ENCODE measurements around the gene CDC42EP4.
"Not testable (repeated sequence)": the region's sequence is repeated elsewhere in the genome, so short reads cannot be mapped to it uniquely, and the experiment has no call there.

The CDC42EP4 gene

DNA sequence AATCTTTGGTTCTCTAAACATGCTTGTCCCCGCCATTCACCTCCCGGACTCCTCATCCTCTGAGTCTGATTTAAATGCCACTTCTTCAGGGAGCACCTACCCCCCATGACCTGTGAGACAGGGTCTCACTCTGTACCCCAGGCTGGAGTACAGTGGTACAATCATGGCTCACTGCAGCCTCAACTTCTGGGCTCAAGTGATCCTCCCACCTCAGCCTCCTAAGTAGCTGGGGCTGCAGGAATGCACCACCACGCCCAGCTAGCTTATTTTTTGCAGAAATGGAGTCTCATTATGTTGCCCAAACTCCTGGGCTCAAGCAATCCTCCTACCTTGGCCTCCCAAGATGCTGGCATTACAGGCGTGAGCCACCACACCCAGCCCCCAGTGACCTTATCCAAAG is 37.3 kb downstream of the CDC42EP4 start:
- DNase-seq, result peak; percentile 35

DNA sequence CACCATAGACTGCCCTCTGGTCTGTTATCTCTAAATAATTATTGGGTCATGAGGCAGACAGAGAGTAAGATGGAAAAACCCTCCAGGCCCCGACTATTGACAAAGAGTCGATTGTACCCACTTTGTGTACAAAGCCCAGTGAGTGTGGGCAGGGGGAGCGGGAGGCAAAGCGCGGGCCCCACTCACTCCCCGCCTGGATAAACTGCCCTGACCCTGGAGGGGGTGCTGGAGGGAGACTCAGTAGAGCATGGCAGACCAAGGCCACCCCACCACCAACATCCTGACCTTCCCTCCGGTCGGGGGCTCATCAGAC is 38.9 kb downstream of the CDC42EP4 start:
- DNase-seq, result peak; percentile 64

DNA sequence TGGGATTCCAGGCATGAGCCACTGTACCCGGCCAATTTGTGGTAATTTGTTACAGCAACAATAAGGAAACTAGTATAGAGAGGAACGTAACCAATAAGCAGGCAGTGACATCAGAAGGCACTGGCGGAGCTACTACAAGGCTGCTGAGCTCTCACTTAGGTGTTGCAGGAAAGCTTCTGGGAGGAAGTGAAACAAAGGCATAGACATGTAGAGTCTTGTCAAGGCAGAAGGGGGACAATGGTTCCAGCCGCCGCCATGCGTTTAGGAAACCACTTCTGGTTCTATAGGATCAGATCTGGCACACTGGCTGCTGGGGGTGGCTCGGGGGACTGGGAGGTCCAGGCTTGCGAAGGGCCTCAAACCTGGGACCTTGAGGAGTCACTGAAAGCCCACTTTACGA is 40.7 kb downstream of the CDC42EP4 start:
- DNase-seq, result no peak

DNA sequence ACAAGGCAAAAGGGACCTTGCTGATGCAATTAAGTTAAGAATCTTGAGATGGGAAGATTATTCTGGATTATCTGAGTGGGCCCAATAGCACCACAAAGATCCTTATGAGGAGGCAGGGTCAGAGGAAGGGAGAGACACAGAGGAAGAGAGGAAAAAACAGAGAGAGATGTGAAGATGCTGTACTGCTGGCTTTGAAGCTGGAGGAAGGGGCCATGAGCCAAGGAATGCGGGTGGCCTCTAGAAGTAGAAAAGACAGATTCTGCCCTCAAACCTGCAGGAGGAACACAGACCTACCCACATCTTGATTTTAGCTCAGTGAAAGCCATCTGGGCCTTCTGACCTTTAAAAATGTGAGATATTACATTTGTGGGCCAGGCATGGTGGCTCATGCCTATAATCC is 42.0 kb downstream of the CDC42EP4 start:
- DNase-seq, result no peak

DNA sequence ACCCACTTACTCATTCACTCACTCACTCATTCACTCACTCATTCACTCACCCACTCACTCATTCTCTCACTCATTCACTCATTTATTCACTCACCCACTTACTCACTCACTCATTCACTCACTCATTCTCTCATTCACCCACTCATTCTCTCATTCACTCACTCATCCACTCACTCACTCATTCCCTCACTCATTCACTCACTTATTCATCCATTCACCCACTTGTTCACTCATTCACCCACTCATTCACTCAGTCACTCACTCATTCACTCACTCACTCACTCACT is 42.5 kb downstream of the CDC42EP4 start:
- no peak for DNase-seq

DNA sequence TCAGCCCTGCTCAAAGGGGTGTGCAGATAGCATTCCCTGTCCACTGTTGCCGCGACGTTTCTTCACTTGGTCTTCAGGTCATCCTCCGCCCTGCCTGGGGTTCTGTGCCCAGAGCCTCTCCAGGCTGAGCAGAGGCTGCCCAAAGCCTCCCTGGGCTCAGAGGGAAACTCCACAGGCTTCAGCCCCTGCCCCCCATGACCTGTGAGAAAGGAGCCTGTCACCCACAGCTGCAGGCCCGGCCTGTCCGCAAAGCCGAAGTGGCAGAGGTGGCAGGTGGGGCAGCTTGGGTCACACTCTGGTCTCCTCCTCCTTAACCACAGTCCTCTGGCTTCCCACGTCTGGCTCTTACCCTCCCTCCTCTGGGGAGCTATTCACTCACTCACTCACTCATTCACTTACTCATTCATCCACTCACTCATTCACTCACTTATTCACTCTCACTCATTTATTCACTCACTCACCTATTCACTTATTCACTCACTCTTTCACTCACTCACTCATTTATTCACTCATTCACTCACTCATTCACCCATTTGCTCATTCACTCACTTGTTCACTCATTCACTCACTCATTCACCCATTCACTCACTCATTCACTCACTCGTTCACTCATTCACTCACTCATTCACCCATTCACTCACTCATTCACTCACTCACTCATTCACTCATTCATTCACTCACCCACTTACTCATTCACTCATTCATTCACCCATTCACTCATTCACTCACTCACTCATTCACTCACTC is 43.0 kb downstream of the CDC42EP4 start:
- DNase-seq, result no peak

DNA sequence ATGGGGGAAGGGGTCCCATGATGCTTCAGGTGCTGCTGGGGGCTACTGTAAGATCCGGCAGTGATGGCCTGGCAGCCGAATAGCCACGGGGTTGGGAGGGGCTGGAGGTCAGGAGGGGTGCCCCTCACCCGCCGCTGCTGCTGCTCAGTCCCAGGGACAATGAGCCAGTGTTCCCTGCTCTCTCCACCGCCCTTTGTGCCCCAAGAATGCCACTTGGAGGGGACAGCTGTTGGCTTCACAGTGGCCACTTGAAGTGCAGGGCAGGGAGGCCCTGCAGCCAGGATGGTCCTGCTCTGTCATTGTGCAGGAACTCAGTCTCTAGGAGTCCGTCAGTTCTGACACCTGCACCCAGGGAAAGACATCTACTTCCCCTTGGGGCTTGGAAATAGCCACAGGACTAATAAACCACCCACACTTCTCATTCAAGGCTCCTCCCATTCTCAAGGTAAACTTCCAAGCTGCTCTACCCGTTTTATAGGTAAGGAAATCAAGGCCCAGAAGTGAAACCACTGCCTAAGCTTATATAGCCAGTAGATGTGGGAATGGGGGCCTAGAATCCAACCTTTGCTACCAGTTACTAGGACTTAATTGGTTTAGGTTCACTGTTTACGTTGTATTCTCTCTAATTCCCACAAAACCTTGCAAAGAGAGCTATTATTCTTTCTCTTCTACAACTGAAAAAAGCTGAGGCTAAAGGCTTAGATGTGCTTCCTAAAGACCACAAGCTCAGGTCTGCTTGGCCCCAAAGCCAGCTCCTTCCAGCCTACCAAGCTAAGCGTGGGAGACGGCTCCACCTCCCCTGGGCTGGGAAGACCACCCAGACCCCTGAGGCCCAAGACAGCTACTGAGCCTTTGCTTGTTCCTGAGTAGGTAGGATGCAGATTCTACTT is 43.9 kb downstream of the CDC42EP4 start:
- DNase-seq, result no peak

DNA sequence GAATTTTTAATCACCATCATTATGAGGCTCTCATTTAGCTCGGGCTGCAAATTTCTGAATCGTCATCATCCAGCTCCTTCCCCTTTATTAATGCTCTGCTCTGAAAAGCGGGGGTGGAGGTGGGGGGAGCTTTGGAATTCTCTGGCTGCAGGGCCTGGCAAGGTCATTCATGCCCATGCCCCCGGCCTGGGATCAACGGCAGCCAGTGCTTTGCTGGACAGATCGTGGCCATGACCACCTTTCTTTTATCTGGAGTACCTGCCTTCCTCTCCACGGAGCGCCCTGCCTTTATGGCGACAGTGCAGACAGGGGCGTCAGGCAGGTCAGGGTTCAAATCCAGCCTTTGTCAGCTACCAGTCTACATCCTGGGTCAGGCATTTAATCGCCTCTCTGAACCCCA is 45.0 kb downstream of the CDC42EP4 start:
- DNase-seq, result no peak

DNA sequence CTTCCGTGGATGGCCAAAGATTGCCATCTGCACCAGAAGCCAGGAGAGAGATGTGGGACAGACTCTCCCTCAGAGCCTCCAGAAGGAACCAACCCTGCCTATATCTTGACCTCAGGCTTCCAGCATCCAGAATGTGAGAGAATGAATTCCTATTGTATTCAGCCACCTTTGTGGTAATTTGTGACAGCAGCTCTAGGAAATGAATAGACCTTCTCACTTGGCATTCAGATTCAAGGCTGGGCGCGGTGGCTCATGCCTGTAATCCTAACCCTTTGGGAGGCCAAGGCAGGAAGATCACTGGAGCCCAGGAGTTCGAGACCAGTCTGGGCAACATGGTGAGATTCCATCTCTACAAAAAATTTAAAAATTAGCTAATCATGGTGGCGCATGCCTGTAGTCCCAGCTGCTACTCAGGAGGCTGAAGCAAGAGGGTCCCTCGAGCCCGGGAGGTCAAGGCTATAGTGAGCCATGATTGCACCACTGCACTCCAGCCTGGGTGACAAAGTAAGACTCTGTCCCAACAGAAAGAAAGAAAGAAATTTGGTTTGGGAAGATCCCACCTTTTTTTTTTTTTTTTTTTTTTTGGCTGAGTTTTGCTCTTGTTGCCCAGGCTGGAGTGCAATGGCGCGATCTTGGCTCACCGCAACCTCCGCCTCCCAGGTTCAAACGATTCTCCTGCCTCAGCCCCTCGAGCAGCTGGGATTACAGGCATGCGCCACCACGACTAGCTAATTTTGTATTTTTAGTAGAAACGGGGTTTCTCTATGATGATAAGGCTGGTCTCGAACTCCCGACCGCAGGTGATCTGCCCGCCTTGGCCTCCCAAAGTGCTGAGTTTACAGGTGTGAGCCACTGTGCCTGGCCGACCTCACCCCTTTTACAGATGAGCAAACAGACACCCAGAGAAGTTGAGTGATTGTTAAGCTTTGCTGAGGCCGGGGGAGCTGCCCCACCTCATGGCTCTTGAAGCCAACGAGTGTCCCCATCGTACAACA is 45.9 kb downstream of the CDC42EP4 start:
- no peak for DNase-seq

DNA sequence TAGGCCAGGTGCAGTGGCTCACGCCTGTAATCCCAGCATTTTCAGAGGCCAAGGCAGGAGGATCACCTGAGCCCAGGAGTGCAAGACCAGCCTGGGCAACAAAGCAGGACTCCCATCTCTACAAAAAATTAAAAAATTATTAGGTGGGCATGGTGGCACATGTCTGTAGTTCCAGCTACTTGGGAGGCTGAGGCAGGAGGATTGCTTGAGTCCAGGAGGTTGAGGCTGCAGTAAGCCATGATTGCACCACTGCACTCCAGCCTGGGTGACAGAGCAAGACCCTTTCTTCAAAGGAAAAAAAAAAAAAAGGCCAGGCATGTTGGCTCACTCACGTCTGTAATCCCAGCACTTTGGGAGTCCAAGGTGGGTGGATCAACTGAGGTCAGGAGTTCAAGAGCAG is 47.4 kb downstream of the CDC42EP4 start:
- DNase-seq, result not testable (repeated sequence)

DNA sequence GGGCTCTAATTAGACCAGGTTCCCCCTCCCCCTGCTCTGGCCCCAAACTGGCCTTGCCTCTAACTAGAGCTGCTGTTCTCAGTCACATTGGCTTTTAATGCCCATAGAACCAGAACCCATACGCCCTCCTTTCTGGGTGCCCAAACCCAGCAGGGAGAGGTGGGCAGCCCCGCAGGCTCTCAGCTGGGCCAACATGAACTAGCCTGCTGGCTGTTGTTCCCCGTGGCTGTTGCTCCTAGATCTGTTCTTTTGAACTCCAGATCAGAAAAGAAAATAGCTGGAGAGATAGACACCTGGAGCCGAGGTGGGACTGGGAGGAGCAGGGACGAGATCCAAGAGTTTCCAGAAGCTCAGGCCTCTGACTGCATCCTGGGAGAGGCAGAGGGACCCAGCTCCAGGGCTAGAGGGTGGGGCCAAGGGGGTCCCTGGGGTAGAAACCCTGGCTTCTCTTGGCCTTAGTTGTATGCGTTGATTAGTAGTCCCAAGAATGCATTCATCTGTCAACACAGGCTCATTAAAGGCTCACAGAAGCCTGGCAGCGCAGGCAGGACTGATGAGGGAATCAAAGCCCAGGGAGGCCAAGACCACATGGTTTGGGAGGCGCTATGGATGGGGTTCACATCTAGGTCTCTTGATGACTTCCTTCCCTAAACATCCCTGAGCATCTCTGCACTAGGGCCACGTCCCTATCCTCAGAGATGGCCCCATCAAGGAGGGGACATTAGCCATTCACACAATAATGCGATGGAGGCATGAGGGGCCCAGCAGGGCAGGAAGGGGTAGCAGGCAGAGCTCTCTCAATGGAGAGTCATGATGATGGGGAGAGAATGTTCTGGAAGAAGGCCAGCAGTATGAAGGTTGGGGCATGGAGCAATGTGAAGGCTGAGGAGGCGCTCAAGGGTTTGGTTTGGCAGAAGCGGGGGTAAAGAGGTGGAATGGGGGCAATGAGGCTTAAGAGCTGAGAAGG is 48.8 kb downstream of the CDC42EP4 start:
- peak; percentile 76 for DNase-seq

DNA sequence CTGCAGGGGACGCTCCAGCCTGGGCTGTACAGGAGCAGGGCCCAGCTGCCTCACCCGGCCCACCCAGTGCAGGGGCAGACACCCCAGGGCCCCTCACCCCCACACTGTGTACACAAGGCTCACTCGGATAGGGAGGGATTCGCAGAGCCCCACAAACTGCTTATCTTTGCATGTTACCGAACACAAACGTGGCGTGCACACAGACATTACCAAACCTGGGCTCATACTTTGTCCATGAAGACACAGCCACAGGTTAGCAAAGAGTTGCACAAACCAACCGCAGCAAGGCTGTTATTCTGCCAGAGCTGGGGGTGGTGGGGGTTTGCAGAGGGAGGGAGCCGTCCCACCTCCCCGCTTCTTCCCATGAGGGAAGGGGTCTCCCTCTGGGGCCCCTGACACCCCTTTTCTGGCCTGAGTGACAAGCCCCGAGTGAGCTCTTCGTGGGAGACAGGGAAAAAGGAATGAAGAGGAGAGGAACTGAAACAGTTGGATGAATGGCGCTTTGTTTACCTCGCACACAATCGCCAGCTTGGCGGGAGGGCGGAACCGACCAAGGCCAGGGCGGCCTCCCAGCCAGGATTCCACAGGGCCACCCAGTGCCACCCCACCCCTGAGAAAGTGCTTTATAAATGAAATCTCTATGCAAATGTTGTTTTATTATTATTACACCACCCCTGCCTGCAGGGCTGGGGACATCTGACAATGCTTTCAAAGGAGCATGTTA is 49.7 kb downstream of the CDC42EP4 start:
- DNase-seq, result no peak

DNA sequence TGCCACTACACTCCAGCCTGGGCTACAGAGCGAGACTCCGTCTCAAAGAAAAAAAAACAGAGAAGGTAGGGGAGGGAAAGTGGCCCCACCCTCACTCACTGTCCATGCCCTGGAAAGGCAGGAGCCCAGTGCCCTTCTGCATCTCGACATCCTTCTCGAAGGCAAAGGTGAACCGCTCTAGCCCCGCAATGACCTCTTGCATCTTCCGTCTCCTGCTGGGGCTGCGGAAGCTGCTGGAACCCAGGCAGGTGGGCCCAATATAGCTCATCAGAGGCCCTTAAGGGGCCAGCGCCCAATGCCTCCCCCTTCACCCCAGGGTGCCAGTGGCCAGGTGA is 50.2 kb downstream of the CDC42EP4 start, which contains the start of gene CPSF4L:
CPSF4L (minus strand) TSS at position 264 of the 335 bp plus-strand sequence; CDS start at position 202, 62 bp downstream.
- no peak for DNase-seq

DNA sequence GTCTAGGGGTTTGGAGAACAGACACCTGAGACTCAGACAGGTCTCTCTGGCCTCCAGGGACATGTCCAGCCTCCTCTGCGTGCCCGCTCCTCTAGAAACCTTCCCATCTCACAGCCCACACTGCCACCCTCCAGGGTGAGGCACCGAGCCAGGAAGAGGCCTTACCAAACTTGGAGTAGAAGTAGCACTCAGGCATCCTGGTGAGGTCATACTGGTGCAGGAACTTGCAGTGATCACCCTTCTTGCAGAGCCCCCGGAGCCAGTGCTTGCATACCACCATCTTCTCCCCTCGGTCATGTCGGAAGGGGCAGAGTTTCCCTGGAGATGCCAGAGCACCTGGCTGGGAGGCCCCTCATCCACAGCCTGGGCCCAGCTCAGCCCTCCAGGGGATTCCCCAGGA is 54.3 kb downstream of the CDC42EP4 start:
- no peak for DNase-seq

DNA sequence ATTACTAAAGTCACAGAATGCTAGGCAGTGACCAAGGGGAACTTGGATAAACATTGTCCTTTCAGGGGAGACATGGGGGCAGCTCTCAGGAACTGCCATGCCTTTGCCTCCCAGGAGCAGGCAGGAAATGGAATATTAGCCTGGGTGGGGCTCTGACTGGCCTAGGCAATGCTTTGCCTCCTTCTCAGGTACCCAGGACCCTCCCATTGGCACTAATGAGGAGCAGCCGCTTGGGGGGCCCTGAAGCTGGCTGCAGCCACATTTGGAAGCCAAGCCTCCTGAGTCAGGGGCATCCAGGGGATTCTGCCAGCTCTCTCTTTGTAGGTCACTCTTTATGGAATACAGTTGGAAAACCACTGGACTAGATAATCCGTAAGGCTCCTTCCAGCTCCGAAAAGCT is 55.6 kb downstream of the CDC42EP4 start:
- DNase-seq, result no peak

DNA sequence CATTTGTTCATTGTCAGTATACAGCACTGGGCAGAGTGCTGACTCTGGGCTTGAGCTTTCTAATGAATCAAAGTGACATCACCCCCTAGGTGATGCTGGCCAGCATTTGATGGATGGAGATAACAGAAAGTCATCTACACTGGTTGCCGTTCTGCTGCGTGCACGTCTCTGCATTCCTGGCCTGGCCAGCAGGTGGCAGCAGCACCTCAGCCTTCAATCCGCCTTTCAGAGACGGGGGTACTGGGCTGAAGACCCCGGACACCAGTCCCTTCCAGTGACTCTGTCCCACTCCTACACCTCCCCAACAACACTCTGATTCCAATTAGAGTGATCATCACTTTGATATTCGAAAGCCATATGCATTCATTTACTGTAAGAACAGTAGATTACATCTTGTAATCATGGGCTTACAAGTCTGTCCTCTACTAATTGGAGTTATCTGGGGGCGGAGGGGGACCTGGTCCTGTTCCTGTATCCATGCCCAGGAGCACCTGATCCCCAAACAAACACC is 56.1 kb downstream of the CDC42EP4 start:
- DNase-seq, result peak; percentile 81

DNA sequence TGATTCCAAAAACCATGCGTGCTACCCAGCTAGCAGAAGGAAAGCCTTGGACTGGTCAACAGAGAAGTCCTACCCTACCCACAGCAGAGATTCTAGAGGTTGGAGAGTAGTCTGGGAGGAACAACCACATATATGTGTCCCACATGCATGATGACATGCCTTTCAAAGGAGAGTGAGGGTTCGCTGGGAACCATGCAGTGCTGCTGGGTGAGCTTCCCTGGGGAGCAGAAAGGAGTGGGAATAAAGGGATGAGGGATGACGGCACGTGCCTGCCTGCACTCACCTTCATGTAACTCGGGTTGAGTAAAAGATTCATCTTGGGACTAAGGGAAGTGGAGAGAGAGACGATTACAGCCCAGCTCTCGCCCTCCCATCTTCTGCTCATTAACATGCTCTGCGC is 59.9 kb downstream of the CDC42EP4 start:
- DNase-seq, result no peak

DNA sequence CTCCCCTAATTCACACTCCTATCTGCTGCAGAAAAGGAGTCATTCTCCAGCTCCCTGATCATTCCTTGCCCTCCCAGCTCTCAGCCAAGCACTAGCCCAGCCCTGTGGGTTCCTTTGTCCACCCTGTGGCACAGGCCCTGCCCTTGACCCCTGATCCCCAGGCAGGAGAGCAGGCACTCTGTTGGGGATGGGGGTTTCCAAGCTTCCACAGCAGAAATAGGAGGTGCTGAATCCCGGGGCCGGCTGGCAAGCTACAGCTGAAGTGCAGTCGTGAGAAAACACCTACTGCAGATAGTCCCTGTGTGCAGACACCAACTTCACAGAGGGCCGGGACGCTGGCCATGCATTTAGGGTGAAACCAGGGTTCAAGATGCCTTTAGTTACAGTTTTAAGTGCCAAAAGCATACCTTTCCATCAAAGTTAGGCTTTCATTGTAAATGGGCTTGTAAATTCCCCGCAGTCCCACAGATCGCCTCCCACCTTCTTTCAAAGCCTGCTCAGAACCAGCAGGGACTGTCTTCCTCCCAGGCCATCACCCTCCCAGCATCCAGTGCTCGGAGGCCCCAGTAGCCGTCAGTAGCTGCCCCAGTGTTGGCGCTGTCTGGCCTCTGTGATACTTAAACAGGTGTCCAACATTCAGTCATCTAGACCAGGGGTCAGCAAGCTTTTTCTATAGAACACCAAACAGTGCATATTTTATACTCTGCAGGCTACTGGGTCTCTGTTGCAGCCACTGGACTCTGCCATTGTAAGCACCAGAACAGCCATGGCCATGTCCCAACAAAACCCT is 60.8 kb downstream of the CDC42EP4 start:
- no peak for DNase-seq

DNA sequence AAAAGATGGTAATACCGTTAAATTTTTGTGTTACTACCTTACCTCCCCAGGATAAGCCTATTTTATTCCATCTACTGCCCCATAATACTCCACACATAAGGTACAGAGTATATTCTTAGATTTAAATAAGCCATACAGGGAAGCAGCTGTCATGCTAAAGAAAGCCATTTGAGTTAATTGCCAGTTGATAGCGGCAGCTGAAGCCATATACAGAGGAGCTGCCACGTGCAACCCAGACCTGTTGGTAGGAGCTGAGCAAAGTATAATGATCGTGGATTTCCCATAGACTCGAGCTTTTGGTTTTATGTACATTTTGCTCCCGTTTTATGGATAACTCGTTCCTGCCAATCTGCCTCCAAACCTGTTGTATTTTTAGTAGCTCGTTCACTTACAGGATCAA is 62.1 kb downstream of the CDC42EP4 start:
- no peak for DNase-seq

DNA sequence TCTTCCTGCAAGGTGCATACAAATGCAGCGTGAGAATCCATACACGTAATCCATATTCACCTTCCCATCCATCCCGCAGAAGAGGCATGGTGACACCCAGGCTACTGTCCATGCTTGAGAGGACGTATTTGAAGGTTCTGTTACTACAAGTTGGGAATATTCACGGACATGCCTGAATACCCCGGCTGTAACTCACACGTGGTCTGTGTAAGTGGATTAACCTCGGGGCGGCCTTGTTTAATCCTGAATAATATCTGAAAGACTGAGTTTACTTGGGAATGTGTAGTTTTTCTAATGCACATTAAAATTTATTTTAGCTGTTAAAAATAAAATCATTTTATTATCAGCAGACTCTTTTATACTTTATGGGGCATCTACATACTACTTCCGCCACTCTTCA is 63.3 kb downstream of the CDC42EP4 start:
- DNase-seq, result no peak

Data from islet precursor cell (in vitro differentiated cells).